H1 (cell line): Measurements from ENCODE around the gene ATXN7. TPM values are rescaled to one million over a fixed set of nuclear protein-coding genes. Genes with fewer than 3 reads are reported as not detected.

Experiments used
- CTCF ChIA-PET: fragments of 300-600 bp; sonication (Branson Sonifier 250); formaldehyde crosslinking; loops from one replicate; lab custom pipeline; 2021; ENCODE audit not compliant: partially characterized antibody; lab: Charles Lee
- POLR2A ChIA-PET: fragments of 300-600 bp; sonication (Branson Sonifier 250); formaldehyde crosslinking; loops from one replicate; lab custom pipeline; 2021; ENCODE audit warnings: inconsistent platforms; ENCODE audit not compliant: partially characterized antibody; lab: Charles Lee
- DNase-seq, 2 experiments: peaks; one replicate each; pipeline versions ENCODE4 v3.0.0 to v3.0.0-alpha.2; 2010 to 2022; ENCODE audit warnings: low spot score in 2 of 2, low read depth in 1 of 2, mixed read lengths in 1 of 2
- FAIRE-seq: peaks from 2 replicates; lab custom pipeline; 2011; peaks lifted over from hg19 to GRCh38; lab: Jason Lieb, UNC
- H2AFZ ChIP-seq: 2 replicates; pipeline ENCODE4 v1.8.1; 2012; ENCODE audit warnings: low read length, inconsistent platforms
- H2AK5ac ChIP-seq: 2 replicates; pipeline ENCODE4 v1.6.1; 2013; ENCODE audit warnings: low read depth, low read length
- H2BK120ac ChIP-seq: replicated peaks from 2 replicates; pipeline ENCODE3; 2013; ENCODE audit warnings: low read depth, low read length, inconsistent platforms
- H2BK12ac ChIP-seq: 2 replicates; pipeline ENCODE4 v1.6.1; 2013; ENCODE audit warnings: low read depth, low read length
- H2BK15ac ChIP-seq: 2 replicates; pipeline ENCODE4 v1.6.1; 2013; ENCODE audit warnings: low read length
- H2BK20ac ChIP-seq: 2 replicates; pipeline ENCODE4 v1.6.1; 2013; ENCODE audit warnings: low read length
- H2BK5ac ChIP-seq: 2 replicates; pipeline ENCODE4 v1.6.1; 2013; ENCODE audit warnings: low read depth, low read length
- H3K14ac ChIP-seq: 2 replicates; pipeline ENCODE4 v1.6.1; 2013; ENCODE audit warnings: inconsistent platforms; ENCODE audit not compliant: insufficient read length
- H3K18ac ChIP-seq: 2 replicates; pipeline ENCODE4 v1.6.1; 2013; ENCODE audit warnings: low read length; ENCODE audit errors: extremely low read depth
- H3K23ac ChIP-seq: 2 replicates; pipeline ENCODE4 v1.6.1; 2013; ENCODE audit warnings: inconsistent platforms; ENCODE audit not compliant: insufficient read length
- H3K23me2 ChIP-seq: 2 replicates; pipeline ENCODE4 v1.6.1; 2013; ENCODE audit warnings: low read depth, low read length
- H3K27ac ChIP-seq: 2 replicates; pipeline ENCODE4 v1.6.1; 2011; ENCODE audit warnings: low read depth, low read length, inconsistent platforms
- H3K27me3 ChIP-seq, 4 experiments: replicated peaks in 1 of 4; 1 replicate in 1 of 4; 2 replicates in 3 of 4; pipeline versions ENCODE4 v1.6.1 to v1.8.1; 2011 to 2013; ENCODE audit warnings: low read length in 3 of 4, mild to moderate bottlenecking in 3 of 4, inconsistent platforms in 2 of 4, mixed read lengths in 2 of 4, moderate library complexity in 1 of 4; ENCODE audit not compliant: control insufficient read depth in 3 of 4, insufficient read depth in 3 of 4; ENCODE audit errors: extremely low read depth in 1 of 4
- H3K36me3 ChIP-seq, 4 experiments: 2 replicates each; pipeline versions ENCODE4 v1.6.1 to v1.8.1; 2011 to 2013; ENCODE audit warnings: mild to moderate bottlenecking in 4 of 4, low read length in 3 of 4, moderate library complexity in 2 of 4, control low read depth in 1 of 4, inconsistent platforms in 1 of 4; ENCODE audit not compliant: insufficient read depth in 4 of 4, control insufficient read depth in 2 of 4
- H3K4ac ChIP-seq: replicated peaks from 2 replicates; pipeline ENCODE3; 2013; ENCODE audit warnings: low read length, low read depth, mixed read lengths, inconsistent platforms; ENCODE audit not compliant: insufficient read length
- H3K4me1 ChIP-seq, 4 experiments: replicated peaks in 1 of 4; 1 replicate in 1 of 4; 2 replicates in 3 of 4; pipeline versions ENCODE4 v1.6.1 to v1.8.1; 2011 to 2013; ENCODE audit warnings: low read length in 3 of 4, inconsistent platforms in 2 of 4, mixed read lengths in 1 of 4; ENCODE audit not compliant: insufficient read depth in 4 of 4, control insufficient read depth in 3 of 4
- H3K4me2 ChIP-seq, 2 experiments: 2 replicates each; pipeline versions ENCODE4 v1.6.1 to v1.8.1; 2011 to 2013; ENCODE audit warnings: low read depth in 2 of 2, low read length in 2 of 2, control low read depth in 1 of 2, inconsistent platforms in 1 of 2, mild to moderate bottlenecking in 1 of 2; ENCODE audit not compliant: insufficient read depth in 1 of 2
- H3K4me3 ChIP-seq, 4 experiments: fragments of 200-600, 300-600 bp in 1 of 4; sonication (generic), shearing (Covaris generic), sonication (Bioruptor Twin) in 1 of 4; 2 replicates each; pipeline versions ENCODE4 v1.5.1 to v1.8.1; 2011 to 2016; ENCODE audit warnings: low read length in 4 of 4, low read depth in 3 of 4, control low read depth in 2 of 4, inconsistent platforms in 2 of 4, mild to moderate bottlenecking in 2 of 4, mixed read lengths in 1 of 4, moderate library complexity in 1 of 4; ENCODE audit not compliant: insufficient read depth in 2 of 4; ENCODE audit errors: extremely low read depth in 1 of 4
- H3K56ac ChIP-seq: replicated peaks from 2 replicates; pipeline ENCODE3; 2013; ENCODE audit warnings: low read depth, mild to moderate bottlenecking, mixed read lengths, low read length, inconsistent platforms; ENCODE audit not compliant: insufficient read length
- H3K79me1 ChIP-seq: 2 replicates; pipeline ENCODE4 v1.6.1; 2013; ENCODE audit warnings: low read depth, low read length, control low read depth
- H3K79me2 ChIP-seq, 2 experiments: 2 replicates each; pipeline versions ENCODE4 v1.6.1 to v1.8.1; 2012 to 2013; ENCODE audit warnings: low read length in 2 of 2, mild to moderate bottlenecking in 2 of 2, inconsistent platforms in 1 of 2; ENCODE audit not compliant: insufficient read depth in 2 of 2, control insufficient read depth in 1 of 2
- H3K9ac ChIP-seq, 4 experiments: replicated peaks in 1 of 4; 1 replicate in 1 of 4; 2 replicates in 3 of 4; pipeline versions ENCODE4 v1.6.1 to v1.8.1; 2011 to 2013; ENCODE audit warnings: low read depth in 3 of 4, low read length in 3 of 4, control low read depth in 2 of 4, mild to moderate bottlenecking in 2 of 4, moderate library complexity in 2 of 4, inconsistent platforms in 1 of 4; ENCODE audit errors: extremely low read depth in 1 of 4
- H3K9me3 ChIP-seq, 2 experiments: 2 replicates each; pipeline versions ENCODE4 v1.6.1 to v1.8.1; 2012 to 2013; ENCODE audit warnings: mild to moderate bottlenecking in 2 of 2, moderate library complexity in 2 of 2, control low read depth in 1 of 2, inconsistent platforms in 1 of 2, low read depth in 1 of 2, low read length in 1 of 2, mixed read lengths in 1 of 2; ENCODE audit not compliant: insufficient read depth in 2 of 2
- H4K20me1 ChIP-seq, 2 experiments: replicated peaks in 1 of 2; 2 replicates each; pipeline versions ENCODE3 to v1.8.1; 2011 to 2013; ENCODE audit warnings: inconsistent platforms in 2 of 2, low read length in 2 of 2, mild to moderate bottlenecking in 1 of 2; ENCODE audit not compliant: insufficient read depth in 2 of 2, control insufficient read depth in 1 of 2
- H4K5ac ChIP-seq: 2 replicates; pipeline ENCODE4 v1.6.1; 2013; ENCODE audit warnings: low read length, low read depth, mixed read lengths, inconsistent platforms; ENCODE audit not compliant: insufficient read length
- H4K8ac ChIP-seq: 2 replicates; pipeline ENCODE4 v1.8.0; 2013; ENCODE audit warnings: mild to moderate bottlenecking, moderate library complexity, low read length, inconsistent platforms; ENCODE audit not compliant: insufficient read depth; ENCODE audit errors: extremely low read depth
- H4K91ac ChIP-seq: replicated peaks from 2 replicates; pipeline ENCODE3; 2013; ENCODE audit warnings: low read length, mixed read lengths, inconsistent platforms; ENCODE audit not compliant: insufficient read length
- ATF2 ChIP-seq: IDR thresholded peaks from 2 replicates; pipeline ENCODE4 v1.6.1; 2012; ENCODE audit warnings: low read length, inconsistent platforms
- BACH1 ChIP-seq: IDR thresholded peaks from 2 replicates; pipeline ENCODE4 v1.6.1; 2012; ENCODE audit warnings: low read length, improper control_type of control experiment
- CEBPB ChIP-seq: IDR thresholded peaks from 2 replicates; pipeline ENCODE4 v1.6.1; 2012; ENCODE audit warnings: low read depth, low read length
- CHD1 ChIP-seq: IDR thresholded peaks from 2 replicates; pipeline ENCODE4 v1.6.1; 2012; ENCODE audit warnings: low read depth, low read length, improper control_type of control experiment
- E2F6 ChIP-seq: IDR thresholded peaks from 2 replicates; pipeline ENCODE4 v1.6.1; 2012; ENCODE audit warnings: inconsistent platforms
- EGR1 ChIP-seq: IDR thresholded peaks from 2 replicates; pipeline ENCODE4 v1.6.1; 2011; ENCODE audit warnings: low read depth, low read length, borderline replicate concordance
- MAFK ChIP-seq: IDR thresholded peaks from 2 replicates; pipeline ENCODE4 v1.6.1; 2012; ENCODE audit warnings: low read depth, mild to moderate bottlenecking, improper control_type of control experiment, low read length
- NANOG ChIP-seq: IDR thresholded peaks from 2 replicates; pipeline ENCODE4 v1.6.1; 2011; ENCODE audit warnings: low read length, low read depth, mild to moderate bottlenecking, inconsistent platforms; ENCODE audit not compliant: insufficient read depth, poor library complexity, severe bottlenecking
- SAP30 ChIP-seq: fragments of 300-600 bp; sonication (generic); IDR thresholded peaks from 2 replicates; pipeline ENCODE4 v1.7.1; 2012; ENCODE audit warnings: low read length, moderate library complexity, mild to moderate bottlenecking, inconsistent platforms; ENCODE audit not compliant: insufficient read depth, insufficient replicate concordance
- YY1 ChIP-seq: IDR thresholded peaks from 2 replicates; pipeline ENCODE4 v1.6.1; 2011; ENCODE audit warnings: low read depth, mild to moderate bottlenecking, low read length
- WGBS, 2 experiments: shearing (Covaris generic) in 1 of 2; methylation state at CpG; one replicate each; pipeline versions ENCODE4 v1.1.6 to v1.1.7; 2013 to 2015; ENCODE audit warnings: low lambda C conversion rate in 2 of 2, mixed read lengths in 2 of 2, inconsistent platforms in 1 of 2, low coverage in 1 of 2, missing lambda C conversion rate in 1 of 2; ENCODE audit not compliant: insufficient replicate concordance in 2 of 2, insufficient coverage in 1 of 2, insufficient read length in 1 of 2; ENCODE audit errors: extremely low coverage in 1 of 2, missing lambda C conversion rate in 1 of 2; 5-methylcytosine and 5-hydroxymethylcytosine counted together
- polyA plus RNA-seq, 7 experiments: library from polyadenylated mRNA; depleted of rRNA in 3 of 7; stranded (reverse) in 5 of 7; unstranded in 2 of 7; fragments of >200 nt in 5 of 7; fragments of 200-250 nt in 2 of 7; gene quantifications; 1 replicate in 5 of 7; 2 replicates in 1 of 7; 4 replicates in 1 of 7; pipeline versions ENCODE4 v1.2.1 to v1.2.3, GENCODE V29; 2011 to 2013; ENCODE audit warnings: missing spikeins in 2 of 7, mixed read lengths in 2 of 7
- total RNA-seq: library from RNA; stranded (reverse); fragmentation: NEBNext Ultra II Directional; extraction: Animal tissue kit (Norgen Biotek cat#: 25700); gene quantifications from 2 replicates; pipeline ENCODE4 v1.2.1, GENCODE V29; 2021

ATXN7 gene
- total and polyA plus RNA-seq, 2 of the 8 experiments (the other 6 are each of a cell fraction or from before 2014, with no cell fraction given) = 15.5 to 16.8 TPM

- H4K5ac ChIP-seq = no peak overlapping the region
- H2BK5ac ChIP-seq = no peak overlapping the region
- CTCF ChIA-PET = interaction anchor here (0.6 to 2.6 kb wide), 6 partner anchors 10 to 43 kb away, joined by 3 to 12 read pairs (median 4); no protein-coding TSS in a partner anchor
- peaks cover 0 to 3% of the 10 kb centered on the region in 2 experiments for H4K20me1 ChIP-seq
- no peak overlapping the region for H3K4ac ChIP-seq
- no peaks in the 10 kb centered on the region for H3K9me3 ChIP-seq
- H3K23ac ChIP-seq = no peak overlapping the region
- H3K4me3 ChIP-seq = no peak overlapping the region
- no peak overlapping the region for H3K9ac ChIP-seq
- H2AK5ac ChIP-seq = no peak overlapping the region
- DNase-seq (no peak), FAIRE-seq (no peak)
- no peak overlapping the region for H4K91ac ChIP-seq
- H2AFZ ChIP-seq = no peak overlapping the region
- no peaks in the 10 kb centered on the region; the same call in 1 of the 2 replicates for H3K79me1 ChIP-seq
- 91% methylated on average over 12 of the region's 12 CpGs; no CpG with 5 or more reads in 1 of the 2 experiments for WGBS, 2 experiments
- H2BK15ac ChIP-seq = no peak overlapping the region
- H3K14ac ChIP-seq = no peak overlapping the region
- H2BK20ac ChIP-seq = no peak overlapping the region
- H3K27ac ChIP-seq = no peak overlapping the region
- H3K27me3 ChIP-seq = no peaks in the 10 kb centered on the region
- no peak overlapping the region for H2BK120ac ChIP-seq
- POLR2A ChIA-PET = interaction anchor here (0.7 to 1.1 kb wide), 2 partner anchors 11 to 13 kb away, joined by 3 to 6 read pairs; no protein-coding TSS in a partner anchor
- H2BK12ac ChIP-seq = no peak overlapping the region
- peaks cover 0 to 8% (median 4%) of the 10 kb centered on the region in 4 experiments; a peak in 3 of 8 replicates for H3K36me3 ChIP-seq
- H3K4me2 ChIP-seq = no peak overlapping the region
- H4K8ac ChIP-seq = no peak overlapping the region
- no peaks in the 10 kb centered on the region for H3K4me1 ChIP-seq
- H3K18ac ChIP-seq = no peak overlapping the region
- no peak overlapping the region for H3K56ac ChIP-seq
- no peaks in the 10 kb centered on the region for H3K23me2 ChIP-seq
- 0 out of 4 replicates have a peak, but pooled peaks cover 0 to 5% of the 10 kb centered on the region in 2 experiments for H3K79me2 ChIP-seq
- TF ChIP-seq CEBPB (no peak), CHD1 (no peak), BACH1 (no peak), NANOG (no peak), YY1 (no peak), ATF2 (no peak), SAP30 (no peak), MAFK (no peak), E2F6 (no peak), EGR1 (no peak)
These were observed 115.6 kb downstream of the ATXN7 start for GRCh38 chr3:63979093-63979885.
